PFSK-1 (cell line): ENCODE measurements around the gene COX7A2.

Experiments used
- POLR2AphosphoS5 ChIP-seq: IDR thresholded peaks from 2 replicates; pipeline ENCODE4 v1.6.1; 2012; ENCODE audit warnings: low read depth, mild to moderate bottlenecking, control low read depth, low read length, moderate library complexity
- REST ChIP-seq, 2 experiments: IDR thresholded peaks; 2 replicates each; pipeline versions ENCODE4 v1.6.1 to v1.8.0; 2011 to 2012; ENCODE audit warnings: low read depth in 2 of 2, low read length in 2 of 2, control low read depth in 1 of 2, inconsistent platforms in 1 of 2, mild to moderate bottlenecking in 1 of 2, moderate library complexity in 1 of 2; ENCODE audit not compliant: insufficient read depth in 1 of 2
- SIN3A ChIP-seq: IDR thresholded peaks from 2 replicates; pipeline ENCODE4 v1.6.1; 2012; ENCODE audit warnings: mild to moderate bottlenecking, low read length, moderate library complexity, borderline replicate concordance; ENCODE audit not compliant: insufficient read depth
- TAF1 ChIP-seq: IDR thresholded peaks from 2 replicates; pipeline ENCODE4 v1.6.1; 2012; ENCODE audit warnings: low read length, control low read depth, borderline replicate concordance; ENCODE audit not compliant: insufficient read depth

GRCh38 chr6:75272145-75272840 is 28.7 kb upstream of the COX7A2 start:
- TF ChIP-seq POLR2AphosphoS5 (no peak), REST (IDR thresholded peaks at IDR 0.05; ENCODE audit: insufficient read depth in 1 of 2, low read depth in 2 of 2, low read length in 2 of 2) (no peak), TAF1 (no peak), SIN3A (no peak)
